HL-60 (cell line): ENCODE results near the gene ALDOC.

Experiments used
- DNase-seq, 2 experiments: peaks; one replicate each; pipeline ENCODE4 v3.0.0-alpha.2; 2010 to 2020; ENCODE audit warnings: low read depth in 1 of 2, low spot score in 1 of 2
- H3K27ac ChIP-seq: fragments of 250-450 bp; sonication (Bioruptor Pico); replicated peaks from 2 replicates; pipeline ENCODE4 v1.5.1; 2020; ENCODE audit warnings: mild to moderate bottlenecking, moderate library complexity
- H3K27me3 ChIP-seq: fragments of 250-450 bp; sonication (Bioruptor Pico); 2 replicates; pipeline ENCODE4 v1.5.1; 2021; ENCODE audit warnings: mild to moderate bottlenecking, moderate library complexity; ENCODE audit not compliant: insufficient read depth, poor library complexity, severe bottlenecking
- H3K4me3 ChIP-seq: replicated peaks from 2 replicates; pipeline ENCODE4 v1.5.1; 2011; ENCODE audit warnings: mild to moderate bottlenecking, control low read depth, low read length; ENCODE audit not compliant: insufficient read depth
- GABPA ChIP-seq: IDR thresholded peaks from 2 replicates; pipeline ENCODE4 v1.6.1; 2012; ENCODE audit warnings: low read depth
- POLR2AphosphoS5 ChIP-seq: IDR thresholded peaks from 2 replicates; pipeline ENCODE4 v1.6.1; 2012; ENCODE audit warnings: low read depth
- REST ChIP-seq: IDR thresholded peaks from 2 replicates; pipeline ENCODE4 v1.6.1; 2012; ENCODE audit warnings: low read depth; ENCODE audit not compliant: insufficient replicate concordance
- SPI1 ChIP-seq: IDR thresholded peaks from 2 replicates; pipeline ENCODE4 v1.6.1; 2012; ENCODE audit warnings: low read depth, mild to moderate bottlenecking, borderline replicate concordance
- TF ChIP-seq, protein P1 (sequence below): IDR thresholded peaks from one replicate; pipeline ENCODE4 v1.5.1; 2011; ENCODE audit warnings: low read length, control low read depth, inconsistent platforms; ENCODE audit not compliant: insufficient read depth

Gene ALDOC

DNA sequence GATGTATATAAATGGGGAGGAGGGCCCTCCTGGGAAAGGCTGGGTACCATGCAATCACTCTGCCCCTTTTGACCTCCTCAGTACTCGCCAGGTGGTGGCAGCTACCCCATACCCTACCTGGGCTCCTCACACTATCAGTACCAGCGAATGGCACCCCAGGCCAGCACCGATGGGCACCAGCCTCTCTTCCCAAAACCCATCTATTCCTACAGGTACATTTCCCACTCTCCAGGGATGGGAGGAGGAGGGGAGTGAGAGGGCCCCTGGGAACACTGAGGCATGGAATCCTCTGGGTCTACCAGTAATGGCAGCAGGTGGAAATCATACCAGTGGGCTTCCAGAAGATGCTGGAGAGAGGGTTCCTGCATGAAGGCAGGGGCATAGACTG lies 47.7 kb downstream of the ALDOC start:
- Histone ChIP-seq H3K27me3 (no peaks in the 10 kb centered on the region), H3K4me3 (no peak overlapping the region), H3K27ac (no peak overlapping the region)
- no peak for DNase-seq
- TF ChIP-seq SPI1 = no peak
- TF ChIP-seq REST = no peak
- TF ChIP-seq, protein P1, sequence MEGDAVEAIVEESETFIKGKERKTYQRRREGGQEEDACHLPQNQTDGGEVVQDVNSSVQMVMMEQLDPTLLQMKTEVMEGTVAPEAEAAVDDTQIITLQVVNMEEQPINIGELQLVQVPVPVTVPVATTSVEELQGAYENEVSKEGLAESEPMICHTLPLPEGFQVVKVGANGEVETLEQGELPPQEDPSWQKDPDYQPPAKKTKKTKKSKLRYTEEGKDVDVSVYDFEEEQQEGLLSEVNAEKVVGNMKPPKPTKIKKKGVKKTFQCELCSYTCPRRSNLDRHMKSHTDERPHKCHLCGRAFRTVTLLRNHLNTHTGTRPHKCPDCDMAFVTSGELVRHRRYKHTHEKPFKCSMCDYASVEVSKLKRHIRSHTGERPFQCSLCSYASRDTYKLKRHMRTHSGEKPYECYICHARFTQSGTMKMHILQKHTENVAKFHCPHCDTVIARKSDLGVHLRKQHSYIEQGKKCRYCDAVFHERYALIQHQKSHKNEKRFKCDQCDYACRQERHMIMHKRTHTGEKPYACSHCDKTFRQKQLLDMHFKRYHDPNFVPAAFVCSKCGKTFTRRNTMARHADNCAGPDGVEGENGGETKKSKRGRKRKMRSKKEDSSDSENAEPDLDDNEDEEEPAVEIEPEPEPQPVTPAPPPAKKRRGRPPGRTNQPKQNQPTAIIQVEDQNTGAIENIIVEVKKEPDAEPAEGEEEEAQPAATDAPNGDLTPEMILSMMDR = no peak
- no peak for TF ChIP-seq POLR2AphosphoS5
- no peak for TF ChIP-seq GABPA

- Histone ChIP-seq H3K4me3 (no peak overlapping the region), H3K27ac (no peak overlapping the region), H3K27me3 (no peaks in the 10 kb centered on the region)
- no peak for TF ChIP-seq GABPA
- TF ChIP-seq REST = no peak
- no peak for TF ChIP-seq SPI1
- TF ChIP-seq, protein P1 = no peak
- TF ChIP-seq POLR2AphosphoS5 = no peak
- no peak for DNase-seq
Measured at GRCh38 chr17:28528327-28529012, 48.2 kb downstream of the ALDOC start.

DNA sequence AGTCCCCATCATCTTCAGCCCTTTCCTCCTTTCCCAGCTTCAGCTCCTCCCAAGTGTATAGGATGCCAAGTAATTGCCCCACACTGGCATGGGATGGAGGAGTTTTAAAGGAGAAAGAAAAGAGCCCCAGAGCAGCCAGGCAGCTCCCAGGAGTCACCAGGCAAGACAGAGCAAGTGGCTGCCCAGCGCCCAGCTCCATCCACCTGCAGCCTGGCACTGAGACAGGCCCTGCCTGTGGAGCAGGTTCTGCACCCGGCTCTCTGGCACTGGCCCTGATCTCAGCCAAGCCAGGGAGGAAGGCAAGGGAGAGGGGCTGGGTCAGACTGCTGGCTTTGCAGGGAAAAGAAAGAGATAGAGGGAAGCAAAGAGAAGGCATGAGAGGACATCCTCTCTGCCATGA lies 48.8 kb downstream of the ALDOC start:
- Histone ChIP-seq H3K27me3 (no peaks in the 10 kb centered on the region), H3K27ac (no peak overlapping the region), H3K4me3 (no peak overlapping the region)
- TF ChIP-seq GABPA (no peak), POLR2AphosphoS5 (no peak), REST (no peak), SPI1 (no peak)
- TF ChIP-seq, protein P1 = no peak
- no peak for DNase-seq
